ENCODE measurements around the gene ULK2. TPM values are rescaled to one million over a fixed set of nuclear protein-coding genes. Genes with fewer than 3 reads are reported as not detected.
"Not testable (repeated sequence)": the region's sequence is repeated elsewhere in the genome, so short reads cannot be mapped to it uniquely, and the experiment has no call there.

ULK2 gene
- total RNA-seq, 2 experiments from 2014 or later: 6.8 TPM; not detected in 1

DNA sequence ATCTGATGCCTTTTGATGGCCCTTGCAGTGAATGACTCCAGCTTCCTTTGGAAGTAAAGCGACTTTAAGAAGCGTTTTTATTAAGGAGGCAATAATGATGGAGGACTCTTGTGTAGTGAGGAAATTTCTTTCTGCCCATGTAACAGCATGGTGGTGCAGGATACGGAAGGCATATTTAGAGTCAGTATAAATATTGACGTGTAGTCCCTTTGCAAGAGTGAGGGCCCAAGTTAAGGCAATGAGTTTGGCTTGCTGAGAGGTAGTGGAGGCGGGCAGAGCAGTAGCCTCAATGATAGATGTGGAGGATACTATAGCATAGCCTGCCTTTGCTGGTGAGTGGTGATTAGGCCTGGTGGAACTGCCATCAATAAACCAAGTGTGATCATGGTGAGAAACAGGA lies 22.3 kb upstream of the ULK2 start:
- H3K79me2 ChIP-seq (ENCODE audit: insufficient read depth, low read depth, low read length); DNase-seq (ENCODE audit: low spot score); H4K20me1 ChIP-seq (ENCODE audit: insufficient read depth, low read length); H3K36me3 ChIP-seq (ENCODE audit: insufficient read depth, low read length); H2AFZ ChIP-seq (ENCODE audit: low read length); H3K9me3 ChIP-seq (ENCODE audit: low read length); intact Hi-C loops (cut with micrococcal nuclease; ENCODE audit: unreplicated experiment); POLR2A ChIA-PET; CTCF ChIA-PET (ENCODE audit: unreplicated experiment); H3K4me3 ChIP-seq (ENCODE audit: low read depth, low read length, poor library complexity, severe bottlenecking); H3K4me1 ChIP-seq (ENCODE audit: insufficient read depth, low read length, poor library complexity, severe bottlenecking); H3K27ac ChIP-seq (ENCODE audit: low read depth, low read length, poor library complexity, severe bottlenecking); H3K4me2 ChIP-seq (ENCODE audit: low read length); H3K9me2 ChIP-seq (ENCODE audit: insufficient read depth, low read length); BruUV-seq (replicated peaks): not testable (repeated sequence)

DNA sequence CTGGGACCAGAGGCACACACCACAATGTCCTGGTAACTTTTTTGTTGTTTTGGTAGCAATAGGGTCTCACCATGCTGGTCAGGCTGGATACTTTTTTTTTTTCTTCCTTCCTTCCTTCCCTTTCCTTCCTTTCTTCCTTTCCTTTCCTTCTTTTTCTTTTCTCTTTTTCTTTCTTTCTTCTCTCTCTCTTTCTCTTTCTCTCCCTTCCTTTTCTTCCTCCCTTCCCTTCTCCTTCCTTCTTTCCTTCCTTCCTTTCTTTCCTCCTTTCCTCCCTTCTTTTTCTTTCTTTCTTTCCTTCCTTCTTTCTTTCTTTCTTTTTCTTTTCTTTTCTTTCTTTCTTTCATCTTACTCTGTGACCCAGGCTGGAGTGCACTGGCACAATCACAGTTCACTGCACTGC lies 18.4 kb upstream of the ULK2 start:
- CTCF ChIA-PET (ENCODE audit: unreplicated experiment): no interaction called here
- no peaks in the 10 kb centered on the region for H3K79me2 ChIP-seq (ENCODE audit: insufficient read depth, low read depth, low read length)
- no peak overlapping the region for H3K4me3 ChIP-seq (ENCODE audit: low read depth, low read length, poor library complexity, severe bottlenecking)
- H3K4me2 ChIP-seq (ENCODE audit: low read length): no peak overlapping the region
- POLR2A ChIA-PET: interaction anchor here (0.7 kb wide), 1 partner anchor 1390 kb away, joined by 5 read pairs; no protein-coding TSS in a partner anchor
- H3K27ac ChIP-seq (ENCODE audit: low read depth, low read length, poor library complexity, severe bottlenecking): no peak overlapping the region
- H3K9me2 ChIP-seq (ENCODE audit: insufficient read depth, low read length): no peaks in the 10 kb centered on the region
- H2AFZ ChIP-seq (ENCODE audit: low read length): no peak overlapping the region
- TF ChIP-seq CTCF (conservative IDR thresholded peaks at IDR 0.05; ENCODE audit: low read length) (no peak), EZH2phosphoT487 (IDR thresholded peaks at IDR 0.05; ENCODE audit: borderline replicate concordance, low read depth, low read length) (no peak)
- no peaks in the 10 kb centered on the region for H4K20me1 ChIP-seq (ENCODE audit: insufficient read depth, low read length)
- intact Hi-C loops (cut with micrococcal nuclease; ENCODE audit: unreplicated experiment): no loop called here
- H3K9me3 ChIP-seq (ENCODE audit: low read length): no peaks in the 10 kb centered on the region
- no TSS peak for BruUV-seq (replicated peaks)
- no peaks in the 10 kb centered on the region for H3K4me1 ChIP-seq (ENCODE audit: insufficient read depth, low read length, poor library complexity, severe bottlenecking)
- no peaks in the 10 kb centered on the region for H3K36me3 ChIP-seq (ENCODE audit: insufficient read depth, low read length)
- no peak for DNase-seq (ENCODE audit: low spot score)

DNA sequence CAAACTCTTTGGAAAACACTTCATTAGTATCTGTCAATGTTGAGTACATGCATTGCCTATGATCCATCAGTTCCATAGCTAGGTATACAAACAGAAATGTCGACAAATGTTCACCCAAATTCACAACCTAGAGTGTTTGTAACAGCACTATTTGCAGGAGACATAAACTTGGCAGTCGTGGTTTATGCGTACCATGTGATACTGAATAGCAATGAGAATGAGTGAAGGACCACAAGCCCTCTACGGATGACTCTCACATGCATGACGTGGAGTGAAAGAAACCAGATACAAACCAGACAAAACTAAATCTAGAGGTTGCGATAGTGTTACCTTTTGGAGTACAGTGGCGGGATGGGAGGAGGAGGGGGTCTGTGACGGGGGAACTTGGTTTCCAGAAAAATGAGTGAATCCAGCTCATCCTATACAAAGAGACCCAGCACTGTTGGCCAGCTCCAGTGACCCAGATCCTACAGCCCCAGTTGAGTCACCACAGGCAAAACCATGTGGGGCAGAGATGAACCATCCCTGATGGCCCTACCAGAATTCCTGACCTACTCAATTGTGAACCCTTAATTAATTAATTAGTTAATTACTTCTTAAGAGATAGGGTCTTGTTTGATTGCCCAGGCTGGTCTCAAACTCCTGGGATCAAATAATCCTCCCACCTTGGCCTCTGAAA lies 15.9 kb upstream of the ULK2 start:
- DNase-seq (ENCODE audit: low spot score): no peak
- Histone ChIP-seq H4K20me1 (ENCODE audit: insufficient read depth, low read length) (no peaks in the 10 kb centered on the region), H3K9me3 (ENCODE audit: low read length) (no peaks in the 10 kb centered on the region), H3K4me3 (ENCODE audit: low read depth, low read length, poor library complexity, severe bottlenecking) (no peak overlapping the region), H2AFZ (ENCODE audit: low read length) (no peak overlapping the region), H3K36me3 (ENCODE audit: insufficient read depth, low read length) (no peaks in the 10 kb centered on the region), H3K79me2 (ENCODE audit: insufficient read depth, low read depth, low read length) (no peaks in the 10 kb centered on the region), H3K27ac (ENCODE audit: low read depth, low read length, poor library complexity, severe bottlenecking) (no peak overlapping the region), H3K4me1 (ENCODE audit: insufficient read depth, low read length, poor library complexity, severe bottlenecking) (no peaks in the 10 kb centered on the region), H3K9me2 (ENCODE audit: insufficient read depth, low read length) (no peaks in the 10 kb centered on the region), H3K4me2 (ENCODE audit: low read length) (no peak overlapping the region)
- ChIA-PET CTCF (ENCODE audit: unreplicated experiment) (no interaction called here), POLR2A (no interaction called here)
- TF ChIP-seq EZH2phosphoT487 (IDR thresholded peaks at IDR 0.05; ENCODE audit: borderline replicate concordance, low read depth, low read length) (no peak), CTCF (conservative IDR thresholded peaks at IDR 0.05; ENCODE audit: low read length) (no peak)
- intact Hi-C loops (cut with micrococcal nuclease; ENCODE audit: unreplicated experiment): no loop called here
- BruUV-seq (replicated peaks): no TSS peak

Measured in OCI-LY7 (cell line).